GM19023 (cell line): Measurements from ENCODE around the gene SNX30.

Source experiments
- ATAC-seq: cut with Tn5 transposase; IDR thresholded peaks from one replicate; pipeline ENCODE4 v1.9.1; 2021; ENCODE audit warnings: mild to moderate bottlenecking, moderate library complexity; ENCODE audit not compliant: unreplicated experiment

The SNX30 gene

DNA sequence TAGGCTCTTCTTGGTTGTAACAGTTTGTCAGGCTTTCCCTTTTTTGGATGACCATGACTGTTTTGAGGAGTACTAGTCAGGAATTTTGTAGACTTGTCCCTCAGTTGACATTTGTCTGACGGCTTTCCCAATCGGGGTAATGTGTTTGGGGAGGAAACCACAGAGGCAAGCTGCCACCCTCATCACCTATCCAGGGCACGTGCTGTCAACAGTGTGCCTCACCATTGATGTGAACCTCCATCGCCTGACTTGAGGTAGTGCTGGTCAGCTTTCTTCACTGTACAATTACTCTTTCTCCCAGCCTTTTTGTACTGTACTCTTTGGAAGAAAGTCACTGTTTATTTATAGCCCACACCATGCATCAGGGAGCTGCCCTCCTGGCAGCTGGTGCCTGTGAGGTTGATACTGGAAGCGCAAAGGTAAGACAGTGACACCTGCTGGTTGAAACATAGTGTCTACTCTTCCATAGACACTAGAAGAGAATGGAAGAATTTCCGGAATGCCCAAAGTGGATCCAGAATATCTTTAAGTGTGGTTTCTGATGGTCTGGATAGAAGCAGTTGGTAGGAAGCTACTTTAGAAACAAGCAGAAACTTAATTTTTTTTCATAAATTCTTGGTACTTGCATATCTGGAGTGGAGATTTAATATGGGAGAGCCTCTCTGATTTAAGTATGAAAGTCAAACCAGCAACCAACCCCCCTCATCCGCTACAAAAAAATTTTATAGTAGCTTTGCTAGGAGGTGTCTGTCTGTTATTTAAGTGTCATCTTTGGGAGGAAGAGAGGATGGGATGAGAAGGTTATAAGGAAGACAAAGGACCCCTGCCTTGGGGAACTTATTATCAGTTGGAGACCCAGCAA is 69.3 kb downstream of the SNX30 start:
- peak; percentile 71 for ATAC-seq

DNA sequence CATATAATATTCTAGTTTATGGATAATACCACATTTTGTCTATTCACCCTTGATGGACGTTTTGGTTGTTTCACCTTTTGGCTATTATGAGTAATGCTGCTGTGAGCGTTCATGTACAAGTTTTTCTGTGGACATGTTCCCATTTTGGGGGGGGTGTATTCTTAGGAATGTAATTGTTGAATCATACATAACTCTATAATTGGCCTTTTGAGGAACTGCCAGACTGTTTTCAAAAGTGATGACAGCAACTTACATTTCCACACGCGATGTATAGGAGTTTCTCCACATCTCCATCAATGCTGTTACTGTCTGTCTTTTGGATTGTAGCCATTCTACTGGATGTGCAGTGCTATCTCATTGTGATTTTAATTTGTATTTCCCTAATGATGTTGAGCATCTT is 70.3 kb downstream of the SNX30 start:
- no peak for ATAC-seq

DNA sequence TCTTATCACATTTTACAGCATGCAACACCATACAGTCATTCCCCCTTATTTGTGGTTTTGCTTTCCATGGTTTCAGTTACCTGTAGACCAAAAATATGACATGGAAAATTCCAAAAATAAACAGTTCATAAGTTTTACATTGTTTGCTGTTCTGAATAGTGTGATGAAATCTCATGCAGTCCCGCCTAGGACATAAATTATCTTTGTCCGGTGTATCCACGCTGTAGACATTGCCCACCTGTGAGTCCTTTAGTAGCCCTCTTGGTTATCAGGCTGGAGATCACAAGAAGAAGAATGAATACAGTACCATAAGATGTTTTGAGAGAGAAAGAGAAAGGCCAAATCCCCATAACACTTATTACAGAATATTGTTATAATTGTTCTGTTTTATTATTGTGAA is 72.1 kb downstream of the SNX30 start:
- ATAC-seq: no peak

DNA sequence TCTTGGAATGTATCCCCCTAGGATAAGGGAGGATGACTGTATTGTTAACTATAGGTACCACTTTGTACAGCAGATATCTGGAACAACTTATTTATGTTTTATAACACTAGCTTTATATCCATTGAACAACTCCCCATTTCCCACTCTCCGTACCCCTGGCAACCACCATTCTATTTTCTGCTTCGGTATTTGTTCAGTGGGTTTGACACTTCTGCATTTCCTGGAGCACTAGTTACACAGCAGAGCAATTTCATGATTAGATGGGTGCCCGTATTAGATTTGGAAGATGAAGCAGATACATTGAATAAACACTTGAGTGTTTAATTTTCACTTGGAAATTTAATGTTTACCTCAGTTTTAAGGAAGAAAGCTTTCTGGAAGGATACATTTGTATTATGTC is 72.7 kb downstream of the SNX30 start:
- ATAC-seq: no peak

DNA sequence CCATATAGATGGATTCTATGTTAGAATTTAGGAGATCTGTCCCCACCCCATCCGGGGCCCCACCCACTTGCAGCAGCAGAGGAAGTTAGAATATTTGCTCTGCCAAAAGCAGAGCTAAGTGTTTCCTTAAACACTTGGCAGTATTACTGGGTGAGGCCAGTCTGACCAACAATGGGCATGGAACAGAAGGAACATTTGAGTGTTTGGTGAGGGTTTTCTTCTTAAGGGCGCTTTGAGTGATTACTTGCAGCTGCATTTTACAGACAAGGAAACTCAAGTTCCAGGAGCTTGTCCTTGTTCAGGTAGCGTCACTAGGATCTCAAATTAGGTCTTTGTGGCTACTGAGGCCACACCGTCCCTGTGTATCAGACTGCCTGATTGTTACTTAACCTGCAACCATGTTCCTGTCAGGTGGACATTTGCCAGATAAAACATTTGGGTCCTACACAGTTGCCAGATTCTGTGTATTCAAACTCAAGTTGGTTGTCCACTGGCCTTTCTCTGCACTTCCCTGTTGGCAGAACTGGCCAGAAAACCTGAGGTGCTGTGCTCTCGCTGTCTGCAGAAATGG is 80.8 kb downstream of the SNX30 start:
- no peak for ATAC-seq

DNA sequence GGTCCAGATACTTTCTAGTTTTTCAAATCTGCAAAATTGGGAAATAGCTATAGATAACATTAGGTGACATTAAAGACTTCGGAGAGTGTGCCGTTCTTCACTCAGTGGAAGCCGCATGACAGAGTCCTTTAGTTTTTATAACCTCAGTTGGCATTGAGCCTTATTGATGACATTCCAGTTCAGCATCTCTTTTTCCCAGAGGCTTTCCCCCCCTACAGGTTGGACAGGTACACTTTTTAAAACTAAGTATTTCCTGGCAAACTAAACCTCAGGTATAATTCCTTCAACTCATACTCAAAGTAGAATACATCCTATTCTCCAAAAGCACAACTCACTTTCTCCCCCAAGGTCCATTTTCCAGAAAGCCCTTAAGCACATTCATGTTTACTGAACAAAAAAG is 81.4 kb downstream of the SNX30 start:
- no peak for ATAC-seq

DNA sequence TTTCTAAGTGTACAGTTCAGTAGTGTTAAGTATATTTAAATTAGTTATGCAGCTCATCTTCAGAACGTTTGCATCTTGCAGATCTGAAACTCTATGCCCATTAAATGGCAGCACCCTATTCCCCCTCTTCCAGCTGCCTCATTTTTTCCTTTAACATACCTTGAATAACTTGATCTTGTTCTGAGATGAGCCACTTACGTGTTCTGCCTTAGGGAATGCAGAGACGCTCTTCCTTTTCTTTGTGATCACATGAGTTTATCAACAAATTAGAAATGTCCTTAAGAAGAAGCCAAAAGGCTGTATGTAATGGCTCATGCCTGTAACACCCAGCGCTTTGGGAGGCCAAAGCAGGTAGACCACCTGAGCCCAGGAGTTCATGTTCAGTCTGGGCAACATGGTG is 82.5 kb downstream of the SNX30 start:
- ATAC-seq: no peak

DNA sequence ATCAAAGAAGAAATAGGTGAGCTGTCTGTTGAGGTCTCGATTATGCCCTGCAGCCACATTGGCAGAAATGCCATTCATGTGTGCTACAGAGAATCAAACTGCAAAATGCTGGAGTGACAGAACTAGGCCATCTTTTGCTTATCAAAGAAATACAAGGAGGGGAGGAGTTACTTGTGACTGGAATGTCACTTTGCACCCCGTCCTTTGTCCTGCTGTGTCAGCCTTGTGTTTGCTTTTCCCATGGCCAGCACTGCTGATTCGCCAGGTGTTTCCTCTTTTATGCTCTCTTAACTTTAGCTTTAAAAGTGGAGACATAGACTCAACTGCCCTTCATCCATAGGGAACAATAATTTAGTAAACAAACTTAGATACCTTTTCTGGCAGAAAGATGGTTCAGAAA is 85.8 kb downstream of the SNX30 start:
- ATAC-seq: no peak

DNA sequence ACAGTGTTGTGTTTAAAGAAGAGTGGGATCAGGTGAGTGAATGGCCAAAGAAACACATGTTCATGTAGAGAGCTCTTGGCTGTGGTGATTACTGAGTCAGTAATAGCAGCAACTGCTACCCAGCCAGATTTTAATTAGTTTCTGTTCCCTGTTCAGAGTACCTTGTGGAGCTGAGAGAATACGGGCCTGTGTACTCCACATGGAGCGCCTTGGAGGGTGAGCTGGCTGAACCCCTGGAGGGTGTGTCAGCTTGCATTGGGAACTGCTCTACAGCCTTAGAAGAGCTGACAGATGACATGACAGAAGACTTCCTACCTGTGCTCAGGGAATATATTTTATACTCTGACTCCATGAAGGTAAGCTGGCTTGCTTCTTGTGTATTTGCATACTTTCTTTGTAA is 87.8 kb downstream of the SNX30 start:
- no peak for ATAC-seq

DNA sequence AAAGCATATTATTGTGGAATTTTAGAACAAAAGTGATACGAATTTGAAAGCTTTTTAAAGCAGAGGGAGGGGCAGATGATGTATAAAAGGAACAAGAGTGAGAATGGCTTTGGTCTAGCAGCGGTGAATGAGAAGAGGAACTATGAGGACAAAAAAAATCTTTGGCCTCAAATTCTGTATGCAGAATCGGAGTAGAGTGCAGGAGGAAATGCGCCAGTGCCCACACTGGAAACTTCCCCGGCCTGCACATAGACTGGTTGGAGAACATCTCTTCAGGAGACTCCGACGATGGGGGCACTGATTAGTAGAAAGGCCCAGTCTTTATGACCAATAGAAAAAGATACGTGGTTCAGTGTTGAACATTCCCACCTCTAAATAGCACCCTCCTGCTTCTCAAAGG is 88.8 kb downstream of the SNX30 start:
- no peak for ATAC-seq

DNA sequence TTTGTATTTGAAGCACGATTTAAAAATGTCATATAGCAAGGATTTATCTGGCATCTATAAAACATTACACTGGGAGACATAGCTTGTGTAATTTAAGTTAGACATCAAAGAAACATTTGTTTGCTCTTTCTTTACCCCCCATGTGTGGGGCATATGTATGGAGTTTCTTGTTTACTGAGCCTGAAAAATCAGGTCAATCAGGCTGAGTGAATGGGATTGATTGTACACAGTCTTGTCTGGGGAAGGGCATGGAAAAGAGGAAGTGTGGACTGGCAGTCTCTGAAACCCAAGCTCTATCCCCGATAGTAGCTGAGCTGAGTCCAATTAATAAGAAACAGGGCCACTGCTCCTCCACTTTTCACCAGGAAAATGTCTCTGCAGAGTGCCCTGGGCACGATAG is 90.7 kb downstream of the SNX30 start:
- ATAC-seq: no peak

DNA sequence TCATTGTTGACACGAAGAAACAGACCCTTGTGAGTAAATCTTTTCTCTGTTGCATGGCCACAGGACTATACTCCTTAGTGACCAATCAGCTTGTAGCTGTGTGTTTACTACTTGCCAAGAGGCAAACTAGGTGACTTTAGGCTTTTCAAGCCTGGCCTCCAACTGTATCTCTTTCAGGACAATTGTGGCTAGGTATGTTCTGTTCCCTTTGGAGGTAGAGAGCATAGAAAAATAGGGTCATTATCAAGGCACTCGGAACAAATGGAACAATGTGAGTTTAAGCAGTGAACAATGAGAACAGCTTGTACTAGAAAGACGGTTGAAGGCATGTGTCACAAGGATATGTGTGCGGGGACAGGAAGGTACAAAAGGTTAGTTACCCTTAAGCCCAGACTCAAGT is 92.0 kb downstream of the SNX30 start:
- no peak for ATAC-seq

DNA sequence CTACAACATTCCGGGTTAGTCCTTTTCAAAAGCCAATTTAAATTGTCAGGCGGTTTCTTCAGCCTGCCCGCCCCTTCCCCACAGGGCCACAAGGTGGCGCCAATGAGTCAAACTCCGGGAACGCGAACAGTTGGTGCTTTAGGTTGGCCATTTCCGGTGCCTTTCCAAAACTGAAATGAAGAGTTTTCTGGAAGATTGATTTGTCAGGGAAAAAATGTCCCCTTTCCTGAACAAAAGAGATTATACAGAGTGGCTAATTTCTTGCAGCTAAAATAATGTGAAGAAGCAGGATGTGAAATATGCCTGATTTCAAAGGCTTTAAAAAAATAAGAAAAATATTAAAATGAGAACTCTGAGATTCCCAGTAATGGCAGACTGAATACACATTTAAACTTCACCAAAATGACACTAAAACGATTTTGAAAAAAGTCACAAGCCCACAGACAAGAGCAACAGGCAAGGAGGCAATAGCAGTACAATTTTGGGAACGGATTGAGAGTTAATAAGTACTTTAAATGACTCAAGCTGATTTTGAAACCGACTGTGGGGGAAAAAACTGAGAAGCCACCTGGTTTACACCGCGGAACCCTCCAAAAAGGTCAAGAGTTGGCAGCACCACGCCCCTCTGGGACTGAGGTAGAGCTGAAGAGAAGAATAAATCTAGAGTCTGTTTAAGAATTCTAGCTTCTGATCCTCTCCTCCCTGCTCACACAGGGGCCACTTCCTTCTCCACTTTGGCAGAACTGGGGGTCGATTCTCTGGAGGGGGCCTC is 94.4 kb downstream of the SNX30 start:
- peak; percentile 65 for ATAC-seq

DNA sequence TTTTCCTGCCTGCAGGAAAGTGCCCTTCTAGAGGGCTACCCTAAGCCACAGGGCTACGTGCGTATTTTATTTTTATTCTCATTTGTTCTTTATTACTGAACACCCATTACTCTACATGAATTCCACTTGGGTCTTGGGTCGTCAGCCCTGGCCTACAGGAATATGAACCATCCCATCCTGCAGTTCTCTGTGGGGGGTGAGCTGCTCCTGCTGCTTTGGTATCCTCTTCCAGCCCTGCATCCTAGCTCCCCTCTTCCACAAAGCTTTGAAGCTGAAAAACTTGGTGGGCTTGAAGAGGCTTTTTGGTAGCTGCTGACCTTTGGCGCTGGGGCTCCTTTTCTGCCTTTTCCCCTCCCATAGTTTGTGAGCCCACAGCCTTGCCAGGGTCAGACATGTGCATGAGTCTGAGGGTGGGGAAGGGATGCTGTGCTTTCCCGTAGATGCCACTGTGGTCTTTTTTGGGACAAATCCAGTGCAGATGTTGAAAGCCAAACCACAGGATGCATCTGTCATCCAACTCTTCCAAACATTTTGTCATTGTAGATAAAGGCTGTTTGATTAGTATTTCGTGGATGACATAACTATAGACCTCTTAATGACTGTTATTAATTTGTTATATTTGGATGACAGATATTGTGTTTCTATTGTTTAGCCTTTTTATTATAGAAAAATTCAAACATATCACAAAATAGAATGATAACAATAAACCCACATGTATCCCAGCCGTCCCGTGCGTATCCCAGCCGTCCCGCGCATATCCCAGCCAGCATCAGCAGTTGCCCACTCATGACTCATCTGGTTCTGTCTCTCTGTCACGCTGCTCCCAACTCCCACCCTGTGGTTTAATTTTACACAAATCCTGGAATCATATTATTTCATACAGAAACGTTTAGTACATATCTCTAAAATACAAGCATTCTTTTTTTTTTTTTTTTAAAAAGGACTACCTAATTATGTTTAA is 96.2 kb downstream of the SNX30 start:
- ATAC-seq: no peak

DNA sequence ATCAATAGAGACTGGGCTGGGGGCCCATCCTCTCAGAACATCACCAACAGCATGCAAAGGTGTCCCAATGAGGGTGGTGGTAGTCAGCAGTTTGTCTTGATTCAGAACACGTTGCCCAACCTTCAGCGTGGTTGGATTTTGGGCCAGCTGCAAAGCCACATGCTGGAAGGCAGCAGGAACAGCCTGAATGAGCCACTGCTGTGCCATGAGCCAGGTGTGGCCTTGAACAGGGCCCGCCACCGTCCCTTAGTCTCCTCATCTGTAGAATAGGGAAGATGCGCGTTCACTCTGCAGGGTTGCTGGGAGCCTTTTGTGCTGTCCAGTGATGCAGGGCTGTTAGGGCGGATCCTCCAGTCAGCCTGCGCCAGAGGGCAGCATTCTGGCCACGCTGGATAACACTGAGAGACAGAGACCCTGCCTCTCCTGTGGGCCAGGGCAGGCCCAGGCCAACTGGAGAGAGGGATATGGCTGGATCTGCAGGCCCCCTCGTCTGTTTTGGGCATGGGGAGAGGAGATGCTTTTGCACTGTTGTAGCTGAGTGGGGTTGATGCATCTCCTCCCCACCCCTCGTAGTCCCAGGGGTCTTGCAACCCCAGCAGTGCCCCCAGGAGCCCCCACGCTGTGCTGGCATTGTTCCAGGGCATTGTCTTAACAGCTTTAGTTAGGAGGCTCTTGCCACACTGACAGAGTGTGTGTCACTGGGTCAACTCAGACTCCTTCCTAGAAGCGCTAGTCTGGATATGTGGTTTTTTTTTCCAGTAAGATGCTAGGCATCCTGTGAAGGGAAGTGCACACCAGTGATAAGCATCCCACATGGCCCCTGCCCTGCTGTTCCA is 98.0 kb downstream of the SNX30 start:
- ATAC-seq: no peak

DNA sequence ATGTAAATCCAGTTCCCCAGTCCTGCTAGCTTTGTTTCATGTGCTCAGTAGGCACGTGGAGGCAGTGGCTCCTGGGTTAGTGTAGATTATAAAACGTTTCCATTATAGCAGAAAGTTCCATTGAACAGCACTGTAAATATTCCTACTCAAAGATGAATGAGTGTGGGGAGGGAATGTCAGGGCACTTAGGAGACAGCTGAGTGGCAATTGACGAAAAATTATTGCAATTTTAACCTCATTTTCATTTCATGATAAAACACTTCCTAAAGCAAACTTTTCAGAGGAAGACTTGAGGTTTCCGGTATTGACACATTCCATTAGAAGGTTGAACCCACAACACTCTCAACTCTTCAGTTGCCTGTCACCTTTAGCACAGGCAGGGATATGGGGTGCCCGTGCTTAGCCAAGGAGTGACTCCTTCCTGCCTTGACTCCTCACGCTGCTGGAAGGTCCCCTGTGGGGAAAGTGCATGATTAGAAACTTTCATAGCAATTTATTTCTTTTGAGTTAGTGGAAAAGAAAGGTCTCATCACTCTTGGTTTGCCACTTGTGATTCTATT is 98.9 kb downstream of the SNX30 start:
- no peak for ATAC-seq

DNA sequence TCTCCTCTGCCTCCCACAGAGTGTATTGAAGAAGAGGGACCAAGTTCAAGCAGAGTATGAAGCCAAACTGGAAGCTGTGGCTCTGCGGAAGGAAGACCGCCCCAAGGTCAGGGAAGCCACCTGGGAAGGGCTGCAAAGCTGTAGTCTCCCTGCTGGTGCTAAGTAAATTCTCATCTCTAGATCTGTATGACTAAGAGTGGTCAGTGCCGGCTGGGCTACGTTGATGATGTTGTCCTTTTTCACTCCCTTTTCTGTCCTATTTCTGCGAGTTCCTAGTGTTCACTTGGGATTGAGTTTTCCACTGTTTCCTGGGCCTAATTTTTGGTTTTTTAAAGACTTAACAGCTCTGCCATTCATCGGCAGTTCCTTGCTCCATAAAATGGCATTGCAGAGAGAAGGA is 100.3 kb downstream of the SNX30 start:
- ATAC-seq: no peak

DNA sequence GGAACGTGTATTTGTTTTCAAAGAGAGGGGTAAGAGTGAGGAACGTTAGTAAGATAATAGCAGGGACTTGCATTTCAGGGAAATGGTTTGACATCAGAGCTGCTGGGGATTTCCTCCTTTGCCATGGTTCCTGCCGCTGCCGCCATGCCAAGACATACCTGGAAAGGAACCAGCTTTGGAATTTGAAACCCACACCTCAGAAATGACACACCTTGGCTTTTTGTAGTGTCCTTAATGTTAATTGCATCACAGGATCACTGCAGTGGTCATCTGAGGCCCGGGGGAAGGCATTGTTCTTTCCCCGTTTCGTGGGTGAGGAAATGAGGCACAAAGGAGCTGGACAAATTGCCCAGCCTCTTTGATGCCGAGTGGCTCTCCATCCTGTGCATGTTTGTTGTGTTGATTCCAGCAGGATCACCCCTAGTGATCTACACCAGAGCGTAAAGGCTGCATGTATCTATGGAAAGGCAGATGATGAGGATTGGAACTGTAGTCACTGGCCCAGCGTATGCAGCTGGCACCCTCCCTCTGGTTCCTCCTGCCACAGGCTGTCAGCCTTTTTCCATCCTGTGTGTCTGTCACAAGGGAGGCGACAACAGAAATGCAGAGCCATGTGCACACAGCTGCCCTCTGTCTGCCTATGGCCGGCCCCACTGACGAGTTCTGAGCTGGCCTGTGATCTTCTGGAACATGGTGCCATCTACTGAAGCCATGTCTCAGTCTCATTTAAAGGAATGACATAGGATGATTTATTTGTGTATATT is 102.4 kb downstream of the SNX30 start:
- no peak for ATAC-seq
